Measurements from ENCODE around the gene FAM83E. TPM values are rescaled to one million over a fixed set of nuclear protein-coding genes. Genes with fewer than 3 reads are reported as not detected.

The FAM83E gene
- total RNA-seq, 1 experiment from 2014 or later = 8.8 TPM

GRCh38 chr19:48595833-48596232, 19.0 kb downstream of the FAM83E start:
- TF ChIP-seq NFYB (CRISPR knock-in tag; conservative IDR thresholded peaks at IDR 0.05; ENCODE audit: low read depth) = no peak
- TF ChIP-seq NR3C1 (CRISPR knock-in tag; conservative IDR thresholded peaks at IDR 0.05; ENCODE audit: low read depth) = no peak
- no peak for TF ChIP-seq SP1 (CRISPR knock-in tag; conservative IDR thresholded peaks at IDR 0.05)
- TF ChIP-seq JAZF1 (CRISPR knock-in tag; IDR thresholded peaks at IDR 0.05) = no peak
- TF ChIP-seq SMAD4 (CRISPR knock-in tag; IDR thresholded peaks at IDR 0.05) = no peak
- TF ChIP-seq ZSCAN18 (CRISPR knock-in tag; IDR thresholded peaks at IDR 0.05) = no peak
- no peak for TF ChIP-seq NFATC4 (CRISPR knock-in tag; IDR thresholded peaks at IDR 0.05)
- no peak for TF ChIP-seq ZNF219 (CRISPR knock-in tag; IDR thresholded peaks at IDR 0.05; ENCODE audit: borderline replicate concordance)
- no peak for TF ChIP-seq ZNF423 (CRISPR knock-in tag; IDR thresholded peaks at IDR 0.05)
- TF ChIP-seq AFF4 (CRISPR knock-in tag; IDR thresholded peaks at IDR 0.05; ENCODE audit: borderline replicate concordance) = no peak
- no peak for TF ChIP-seq GTF2I (CRISPR knock-in tag; conservative IDR thresholded peaks at IDR 0.05)
- no peak for TF ChIP-seq FOXJ3 (CRISPR knock-in tag; IDR thresholded peaks at IDR 0.05; ENCODE audit: borderline replicate concordance)
- no peak for TF ChIP-seq ZNF121 (CRISPR knock-in tag; IDR thresholded peaks at IDR 0.05)
- no peak for TF ChIP-seq MLX (CRISPR knock-in tag; IDR thresholded peaks at IDR 0.05)
- H3K36me3 Mint-ChIP-seq = no peaks in the 10 kb centered on the region
- H3K4me3 Mint-ChIP-seq = no peak overlapping the region
- ChIA-PET CTCF (interaction anchor here (0.9 to 3.3 kb wide), 4 partner anchors 12 to 34 kb away, joined by 3 to 20 read pairs (median 3); no protein-coding TSS in a partner anchor), POLR2A (interaction anchor here (0.5 kb wide), 1 partner anchor 16 kb away, joined by 4 read pairs; no protein-coding TSS in a partner anchor)
- no peak overlapping the region for H3K27ac Mint-ChIP-seq
- H3K9me3 Mint-ChIP-seq = no peaks in the 10 kb centered on the region
- no peak for ATAC-seq
- H3K4me1 Mint-ChIP-seq = no peaks in the 10 kb centered on the region
- H3K27me3 Mint-ChIP-seq (ENCODE audit: low read depth) = peaks cover 6% of the 10 kb centered on the region
- DNase-seq (ENCODE audit: low spot score) = no peak

- Mint-ChIP-seq H3K9me3 (no peaks in the 10 kb centered on the region), H3K27ac (no peak overlapping the region), H3K27me3 (ENCODE audit: low read depth) (peaks cover 9% of the 10 kb centered on the region), H3K36me3 (no peaks in the 10 kb centered on the region), H3K4me3 (no peak overlapping the region), H3K4me1 (no peaks in the 10 kb centered on the region)
- ChIA-PET POLR2A (interaction anchor here (0.7 kb wide), 1 partner anchor 188 kb away, joined by 4 read pairs; no protein-coding TSS in a partner anchor), CTCF (interaction anchor here (0.9 to 3.3 kb wide), 6 partner anchors 11 to 89 kb away, joined by 3 to 20 read pairs (median 3); no protein-coding TSS in a partner anchor)
- DNase-seq (ENCODE audit: low spot score) (no peak), ATAC-seq (no peak)
- TF ChIP-seq USF2 (CRISPR knock-in tag; IDR thresholded peaks at IDR 0.05) = no peak
- TF ChIP-seq MLX (CRISPR knock-in tag; IDR thresholded peaks at IDR 0.05) = no peak
- TF ChIP-seq SMAD3 (CRISPR knock-in tag; IDR thresholded peaks at IDR 0.05; ENCODE audit: borderline replicate concordance) = no peak
- no peak for TF ChIP-seq JUN (CRISPR knock-in tag; IDR thresholded peaks at IDR 0.05)
- no peak for TF ChIP-seq PRRX2 (CRISPR knock-in tag; IDR thresholded peaks at IDR 0.05)
- no peak for TF ChIP-seq ATF3 (CRISPR knock-in tag; conservative IDR thresholded peaks at IDR 0.05)
- TF ChIP-seq ZNF138 (CRISPR knock-in tag; conservative IDR thresholded peaks at IDR 0.05) = no peak
- no peak for TF ChIP-seq STAT6 (CRISPR knock-in tag; conservative IDR thresholded peaks at IDR 0.05; ENCODE audit: low read depth)
- TF ChIP-seq NFATC4 (CRISPR knock-in tag; IDR thresholded peaks at IDR 0.05) = no peak
- no peak for TF ChIP-seq ATF1 (CRISPR knock-in tag; IDR thresholded peaks at IDR 0.05)
- TF ChIP-seq FOXP4 (CRISPR knock-in tag; IDR thresholded peaks at IDR 0.05) = no peak
- TF ChIP-seq MXD4 (CRISPR knock-in tag; IDR thresholded peaks at IDR 0.05; ENCODE audit: borderline replicate concordance) = no peak
Measured at GRCh38 chr19:48595171-48595570, 19.7 kb downstream of the FAM83E start.
